CD4-positive, alpha-beta T cell treated with Interleukin-15 for 4 hours (primary cell): ENCODE measurements around the gene PDE8B.
A peak's percentile ranks its signal among the peaks of the same experiment; 100 is the strongest.
"Not testable (repeated sequence)": the region's sequence is repeated elsewhere in the genome, so short reads cannot be mapped to it uniquely, and the experiment has no call there.

Experiments
- DNase-seq: peaks from one replicate; pipeline ENCODE4 v3.0.0-alpha.2; 2020; ENCODE audit warnings: low spot score

PDE8B gene

DNA sequence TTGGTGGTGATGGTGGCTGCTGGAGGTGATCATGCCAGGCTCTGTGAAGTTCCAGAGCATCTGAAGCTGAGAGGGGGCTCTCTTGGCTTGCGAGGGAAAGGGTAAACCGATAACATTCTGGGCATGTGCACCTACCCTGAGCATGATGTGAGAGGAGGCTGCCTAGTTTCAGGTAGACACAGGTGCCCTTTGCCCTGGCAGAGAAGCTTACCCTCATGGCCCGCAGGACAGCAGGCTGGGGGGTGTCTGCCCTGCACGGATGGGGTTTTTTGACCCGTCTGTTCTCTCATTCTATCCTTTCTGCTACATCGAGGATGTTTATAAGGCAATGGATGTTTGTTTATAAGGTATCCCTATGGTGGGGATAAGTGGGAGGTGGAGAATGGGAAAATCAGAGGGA lies 148.8 kb downstream of the PDE8B start:
- no peak for DNase-seq

DNA sequence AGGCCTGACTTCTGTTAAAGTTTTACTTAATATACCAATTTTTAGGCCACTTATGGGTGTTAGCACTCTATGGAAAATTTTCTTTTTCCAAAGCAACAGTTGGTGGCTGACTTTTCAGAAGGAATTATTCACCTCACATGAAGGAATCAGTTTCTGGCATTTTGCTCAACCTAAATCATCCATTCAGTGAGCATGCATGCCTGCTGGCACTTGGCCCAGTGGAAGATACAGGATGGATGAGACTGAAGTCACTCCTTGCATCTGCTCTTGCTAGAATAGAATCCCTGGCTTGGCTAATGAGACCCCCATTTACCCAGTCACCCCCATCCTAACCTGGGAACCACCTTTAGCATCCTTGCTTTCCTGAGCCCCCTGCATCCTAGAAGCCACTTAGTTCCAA lies 149.9 kb downstream of the PDE8B start:
- DNase-seq: no peak

DNA sequence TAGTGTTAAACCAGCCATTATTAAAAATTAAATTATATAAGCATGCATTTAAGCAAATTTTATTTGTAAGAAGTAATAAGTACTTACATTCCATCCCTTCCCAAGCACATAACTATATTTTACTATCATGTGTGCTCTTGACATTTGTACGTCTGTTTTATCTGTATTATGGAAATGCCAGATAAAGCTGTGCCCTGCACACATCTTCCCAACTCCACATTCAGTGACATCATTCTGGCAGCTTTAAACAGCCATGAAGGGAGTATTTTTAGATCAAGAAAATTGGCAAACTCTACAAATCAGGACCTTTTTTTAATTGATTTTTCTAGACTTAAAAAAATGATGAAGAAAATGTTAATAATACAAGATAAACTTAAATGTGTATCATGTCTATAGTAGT lies 150.5 kb downstream of the PDE8B start:
- no peak for DNase-seq

DNA sequence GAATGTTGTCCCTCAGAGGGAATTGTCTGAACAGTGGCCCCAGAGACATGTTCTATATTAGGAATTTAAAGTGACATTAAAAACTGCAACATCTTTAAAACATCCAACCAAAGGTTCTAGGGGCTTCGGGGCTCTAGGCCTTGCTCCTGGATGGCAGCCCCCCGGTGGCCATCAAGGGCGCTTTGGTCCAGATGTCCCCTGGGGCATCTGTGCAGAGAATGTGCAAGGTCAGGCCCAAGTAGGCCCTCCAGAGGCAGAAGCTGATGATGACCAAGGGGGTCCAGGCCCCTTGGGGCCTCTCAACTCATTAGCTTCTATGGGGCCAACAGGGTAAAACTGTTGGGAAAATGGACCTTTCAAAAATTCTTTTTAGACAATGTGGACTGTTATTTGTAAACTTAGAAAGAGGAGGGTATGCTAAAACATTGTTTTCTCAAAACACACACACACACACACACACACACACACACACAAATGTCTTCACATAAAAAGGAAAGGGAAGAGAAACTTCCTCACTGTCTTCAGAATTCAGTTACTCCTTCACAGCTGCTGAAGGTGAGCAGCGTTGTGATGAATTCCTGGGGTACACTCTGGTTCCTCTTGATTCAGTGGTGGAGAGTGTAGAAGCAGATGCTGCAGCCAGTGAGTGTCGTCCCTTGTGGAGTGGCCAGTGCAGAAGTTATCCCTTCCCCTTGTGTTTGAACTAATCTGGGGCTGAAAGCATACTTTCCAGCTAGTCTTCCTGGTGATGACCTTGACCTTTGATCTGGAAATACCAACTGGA lies 156.4 kb downstream of the PDE8B start:
- DNase-seq: no peak

DNA sequence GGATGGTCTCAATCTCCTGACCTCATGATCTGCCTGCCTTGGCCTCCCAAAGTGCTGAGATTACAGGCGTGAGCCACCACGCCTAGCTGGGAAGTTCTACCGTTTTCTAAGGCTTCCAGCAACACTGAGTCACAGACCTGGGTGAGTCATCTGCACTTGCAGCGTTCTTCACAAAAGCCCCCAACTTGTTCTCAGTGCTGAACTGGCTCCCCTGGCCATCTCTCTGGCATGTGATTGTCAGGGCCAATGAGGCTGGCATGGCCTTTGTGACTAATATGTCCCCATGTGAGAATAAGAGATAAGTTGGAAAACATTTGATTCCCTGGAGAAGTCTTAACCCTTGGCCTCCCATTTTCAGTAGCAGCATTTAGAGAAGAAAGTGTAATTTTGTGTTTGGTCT lies 157.3 kb downstream of the PDE8B start:
- DNase-seq: no peak

DNA sequence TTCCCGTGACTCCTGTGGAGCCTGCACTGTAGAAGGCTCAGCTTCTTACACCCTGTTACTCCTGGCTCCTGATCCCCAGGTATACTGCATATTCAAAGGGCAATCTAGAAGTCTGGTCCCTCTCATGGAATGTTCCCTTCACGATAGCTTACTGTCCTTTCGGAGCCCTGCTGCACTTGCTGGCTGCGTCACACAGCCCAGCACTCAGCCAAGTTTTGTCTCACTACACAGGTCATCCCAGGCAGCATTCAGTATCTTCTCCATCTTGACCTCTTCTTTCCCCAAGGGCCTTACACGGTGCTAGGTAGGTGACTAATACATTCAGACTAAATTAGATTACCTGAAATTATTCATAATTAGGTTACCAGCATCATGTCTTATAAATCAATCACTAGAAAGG lies 157.9 kb downstream of the PDE8B start:
- no peak for DNase-seq

DNA sequence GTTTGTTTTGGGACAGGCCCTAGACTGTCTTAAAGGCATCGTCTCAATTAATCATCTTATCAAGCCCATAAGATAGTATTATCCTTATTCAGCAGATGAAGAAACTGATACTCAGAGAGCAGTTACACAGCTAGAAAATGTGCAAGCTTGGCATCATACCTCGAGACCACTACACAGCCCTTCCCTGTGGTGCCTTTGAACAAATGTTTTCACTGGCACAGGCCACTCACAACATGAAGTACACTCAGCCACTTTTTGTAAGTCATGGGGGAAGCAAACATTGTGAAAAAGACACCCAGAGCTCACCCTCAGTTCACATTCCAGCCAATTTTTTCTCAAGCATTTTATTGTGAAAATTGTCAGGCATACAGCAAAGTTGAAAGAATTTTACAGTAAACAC lies 159.1 kb downstream of the PDE8B start:
- DNase-seq: no peak

DNA sequence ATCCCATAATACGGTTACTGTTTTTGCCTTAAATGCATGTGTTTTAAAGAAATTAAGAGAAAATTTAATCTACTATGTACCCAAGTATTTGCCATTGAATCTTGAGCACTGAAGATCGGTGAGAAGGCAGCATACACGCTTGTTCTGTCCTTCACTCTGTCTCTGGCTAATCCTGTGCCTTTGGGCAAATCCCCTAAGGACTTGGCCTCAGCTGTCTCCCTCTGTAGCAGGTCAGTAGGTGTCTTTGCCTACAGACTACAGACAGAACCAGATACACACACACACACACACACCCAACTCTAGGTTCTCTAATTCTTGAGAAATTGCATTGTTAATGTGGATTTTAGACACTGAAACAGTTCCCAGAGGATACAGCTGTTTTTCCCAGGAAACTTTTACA lies 164.2 kb downstream of the PDE8B start:
- DNase-seq: no peak

DNA sequence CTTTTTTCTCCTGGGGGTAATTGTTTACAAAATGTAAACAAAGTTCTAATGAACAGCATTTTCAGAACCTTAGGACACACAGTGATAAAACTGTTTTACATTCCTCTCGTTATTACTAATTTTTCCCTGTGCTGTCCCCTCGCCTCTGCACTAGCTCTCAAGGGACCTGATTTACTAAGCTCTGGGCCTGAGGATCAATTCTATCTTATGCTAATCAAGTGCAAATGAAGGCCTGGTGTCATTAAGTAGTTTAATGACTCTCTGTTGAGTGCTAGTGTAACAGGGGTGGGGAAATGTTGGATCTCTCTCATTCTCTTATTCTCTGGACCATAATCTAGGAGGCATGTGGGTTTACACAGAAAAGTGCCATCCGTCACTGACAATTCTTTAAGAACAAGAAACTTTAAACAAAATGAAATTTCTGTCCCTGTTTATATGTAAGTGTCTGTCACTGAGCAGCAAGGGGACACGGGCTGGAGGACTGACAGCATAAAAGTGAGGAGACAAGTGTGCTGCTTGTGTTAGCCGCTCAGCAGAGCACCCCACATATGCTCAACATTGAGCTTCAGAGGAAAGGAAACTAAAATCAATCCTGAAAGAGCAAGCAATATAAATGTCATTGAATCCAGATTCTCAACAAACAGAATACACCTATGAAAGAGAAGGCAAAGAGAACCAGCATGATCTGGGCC lies 166.3 kb downstream of the PDE8B start:
- no peak for DNase-seq

DNA sequence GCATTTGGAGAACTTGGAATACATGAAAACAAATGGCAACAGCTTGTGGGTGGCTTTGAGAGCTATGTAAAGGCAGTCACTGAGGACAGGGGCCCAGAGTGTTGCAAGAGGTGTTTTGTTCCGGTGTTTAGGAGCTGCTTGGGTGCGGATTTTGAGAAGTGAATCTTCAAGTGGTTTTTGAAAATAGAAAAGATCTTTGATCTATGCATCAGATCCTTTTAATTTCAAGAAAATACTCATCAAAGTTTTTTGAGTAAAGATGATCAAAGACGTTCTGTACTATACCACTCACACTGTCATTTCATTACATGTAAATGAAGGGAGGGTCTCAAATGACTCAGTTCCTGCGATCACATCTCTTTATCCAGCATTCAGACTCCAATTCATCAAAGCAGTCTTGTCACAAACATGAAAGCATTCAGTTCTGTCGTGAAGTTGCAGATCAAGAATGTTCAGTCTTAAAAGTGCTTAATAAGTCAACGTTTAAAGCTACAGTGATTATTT lies 169.1 kb downstream of the PDE8B start:
- DNase-seq: peak; percentile 52

DNA sequence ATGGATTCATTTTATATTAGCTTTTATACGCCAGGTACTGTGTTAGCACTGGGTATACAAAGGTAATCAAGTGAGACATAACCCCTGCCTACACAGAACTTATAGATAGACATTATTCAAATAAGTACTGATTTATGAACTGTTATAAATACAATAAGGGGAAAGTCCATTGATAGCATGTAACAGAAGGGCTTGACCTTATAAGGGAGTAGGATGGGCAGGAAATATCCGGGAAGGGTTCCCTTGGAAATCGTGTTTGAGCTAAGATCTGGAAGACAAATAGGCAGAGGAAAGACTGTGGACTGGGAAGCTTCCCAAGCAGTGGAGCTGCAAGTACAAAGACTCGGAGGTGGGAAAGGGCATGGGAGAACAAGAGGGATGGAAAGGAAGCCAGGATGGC lies 170.2 kb downstream of the PDE8B start:
- no peak for DNase-seq

DNA sequence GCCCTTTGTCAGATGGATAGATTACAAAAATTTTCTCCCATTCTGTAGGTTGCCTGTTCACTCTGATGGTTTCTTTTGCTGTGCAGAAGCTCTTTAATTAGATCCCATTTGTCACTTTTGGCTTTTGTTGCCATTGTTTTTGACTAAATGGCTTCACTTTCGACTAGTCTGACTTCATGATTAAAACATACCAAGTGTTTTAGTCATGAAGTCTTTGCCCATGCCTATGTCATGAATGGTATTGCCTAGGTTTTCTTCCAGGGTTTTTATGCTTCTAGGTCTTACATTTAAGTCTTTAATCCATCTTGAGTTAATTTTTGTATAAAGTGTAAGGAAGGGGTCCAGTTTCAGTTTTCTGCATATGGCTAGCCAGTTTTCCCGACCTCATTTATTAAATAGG lies 172.9 kb downstream of the PDE8B start:
- DNase-seq: not testable (repeated sequence)

DNA sequence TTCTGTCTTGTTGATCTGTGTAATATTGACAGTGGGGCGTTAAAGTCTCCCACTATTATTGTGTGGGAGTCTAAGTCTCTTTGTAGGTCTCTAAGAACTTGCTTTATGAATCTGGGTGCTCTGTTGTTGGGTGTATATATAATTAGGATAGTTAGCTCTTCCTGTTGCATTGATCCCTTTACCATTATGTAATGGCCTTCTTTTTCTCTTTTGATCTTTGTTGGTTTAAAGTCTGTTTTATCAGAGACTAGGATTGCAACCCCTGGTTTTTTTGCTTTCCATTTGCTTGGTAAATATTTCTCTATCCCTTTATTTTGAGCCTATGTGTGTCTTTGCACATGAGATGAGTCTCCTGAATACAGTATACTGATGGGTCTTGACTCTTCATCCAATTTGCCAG lies 175.9 kb downstream of the PDE8B start:
- DNase-seq: not testable (repeated sequence)

DNA sequence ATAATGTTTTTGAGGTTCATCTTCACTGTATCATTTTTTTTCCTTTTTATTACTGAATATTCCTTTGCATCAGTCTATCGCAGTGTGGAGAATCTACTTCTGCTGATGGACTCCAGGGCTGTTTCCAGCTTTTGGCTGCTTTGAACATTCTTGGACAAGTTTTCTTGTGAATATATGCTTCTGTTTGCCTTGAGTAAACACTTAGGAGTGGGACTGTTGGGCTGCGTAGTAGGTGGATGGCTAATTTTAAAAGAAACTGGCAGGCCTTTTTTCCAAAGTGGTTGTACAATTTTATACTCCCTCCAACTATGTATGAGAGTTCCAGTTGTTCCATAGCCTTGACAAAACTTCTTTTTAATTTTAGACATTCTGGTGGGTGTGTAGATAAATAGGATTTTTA lies 179.3 kb downstream of the PDE8B start:
- DNase-seq: no peak

DNA sequence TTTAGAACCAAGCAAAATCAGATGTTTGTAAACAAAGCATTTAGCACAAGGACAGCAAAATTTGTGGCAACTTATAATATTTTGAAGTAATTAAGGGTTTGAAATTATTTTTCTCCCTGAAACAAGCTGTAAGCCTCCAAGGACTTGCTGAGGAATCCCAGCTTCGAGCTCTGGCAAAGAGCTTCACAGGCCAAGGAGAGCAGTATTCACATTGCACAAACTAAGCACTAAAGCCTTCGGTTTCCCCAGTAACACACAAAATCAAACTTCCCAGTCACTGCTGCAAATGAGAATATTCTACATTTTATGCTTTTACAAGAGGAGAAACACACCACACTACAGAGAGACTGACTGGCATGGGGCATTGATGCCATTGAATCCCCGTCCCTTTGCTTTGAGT lies 179.7 kb downstream of the PDE8B start:
- DNase-seq: no peak

DNA sequence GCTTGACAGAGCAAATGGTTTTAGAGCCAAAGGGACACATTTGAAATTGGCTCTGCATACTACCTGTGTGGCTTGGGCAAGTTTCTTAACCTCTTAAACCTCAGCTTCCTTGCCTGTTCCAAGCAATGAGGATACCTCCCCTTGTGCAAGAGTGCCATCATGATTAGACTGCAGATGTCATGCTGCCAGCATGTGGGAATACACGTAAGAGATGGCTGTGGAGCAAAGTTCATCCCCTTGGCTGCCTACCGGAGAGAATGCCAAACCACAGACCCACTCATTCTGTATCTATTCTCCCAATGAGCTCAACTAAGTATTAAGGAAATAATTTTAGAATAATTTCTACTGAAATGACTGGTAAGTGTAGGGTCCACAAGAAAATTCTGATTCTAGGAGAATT lies 180.3 kb downstream of the PDE8B start:
- no peak for DNase-seq

DNA sequence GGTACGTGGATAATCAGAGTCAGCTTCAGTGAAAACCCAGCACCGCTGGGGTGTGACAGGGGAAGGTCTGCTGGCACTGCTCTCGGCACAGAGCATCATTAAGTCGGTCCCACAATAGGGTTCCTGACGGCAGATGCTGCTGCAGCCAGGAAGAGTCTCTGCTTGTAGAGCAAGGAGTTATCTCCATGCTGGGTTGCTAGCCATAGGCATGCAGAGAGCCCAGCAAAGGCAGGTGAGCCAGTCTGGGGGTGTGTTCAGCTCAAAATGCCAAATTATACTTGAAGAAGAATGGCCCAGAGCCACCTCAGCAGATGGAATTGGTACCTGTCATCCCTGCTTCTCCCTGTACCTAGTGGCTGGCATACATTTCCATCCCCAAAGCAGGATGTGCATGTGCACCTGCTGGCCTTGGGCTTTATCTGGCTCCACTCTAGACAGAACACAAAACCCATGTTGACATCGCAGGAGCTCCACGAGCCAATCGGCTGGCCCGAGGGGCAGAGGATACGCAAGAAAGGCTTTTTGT lies 180.8 kb downstream of the PDE8B start:
- no peak for DNase-seq

DNA sequence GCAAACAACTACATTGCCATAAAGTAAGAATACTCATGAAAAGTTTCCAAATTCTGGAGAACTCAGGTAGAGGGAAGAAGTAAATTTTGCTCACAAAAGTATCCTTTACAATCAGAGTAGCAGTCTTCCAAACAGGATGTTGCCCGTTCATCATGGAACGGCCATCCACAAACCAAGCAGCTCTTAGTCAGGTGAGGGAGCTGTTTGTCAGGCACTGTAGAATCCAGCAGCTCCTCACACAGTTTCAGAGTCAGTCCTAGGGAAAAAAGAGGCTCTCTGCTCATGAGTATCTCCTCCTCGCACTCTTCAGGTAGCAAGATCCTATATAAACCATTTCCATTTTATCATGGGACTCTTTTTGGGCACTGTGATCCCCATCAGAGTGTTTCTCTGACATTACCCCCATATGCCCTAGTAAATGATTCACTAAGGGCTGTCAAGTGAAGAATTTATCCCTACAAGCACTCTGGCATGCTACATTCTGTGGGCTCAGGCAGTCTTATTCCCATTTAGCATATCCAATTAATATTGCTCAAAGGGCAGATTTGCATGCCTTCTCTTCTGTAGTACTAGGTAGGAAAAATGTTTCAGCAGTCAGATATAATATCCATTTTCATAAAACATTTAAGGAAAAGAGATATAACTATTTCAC lies 183.7 kb downstream of the PDE8B start:
- no peak for DNase-seq

DNA sequence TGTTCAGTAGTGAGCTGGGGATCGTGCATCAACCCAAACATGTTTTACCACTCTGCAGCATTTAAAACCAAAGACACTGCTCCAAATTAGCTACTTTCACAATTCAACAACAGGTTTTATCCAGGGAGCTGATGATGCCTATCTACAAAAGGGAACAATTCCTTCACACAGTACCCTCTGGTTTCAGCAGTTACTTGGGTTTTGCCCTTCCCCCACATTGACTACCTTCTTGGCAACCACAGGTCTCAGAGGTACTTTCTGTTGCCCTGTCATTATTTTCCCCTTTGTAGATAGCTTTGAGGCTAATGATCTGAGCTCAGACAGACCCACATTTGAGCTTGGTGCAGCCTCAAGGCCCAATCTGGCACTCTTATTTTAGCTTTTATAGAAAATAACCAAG lies 185.5 kb downstream of the PDE8B start:
- no peak for DNase-seq

DNA sequence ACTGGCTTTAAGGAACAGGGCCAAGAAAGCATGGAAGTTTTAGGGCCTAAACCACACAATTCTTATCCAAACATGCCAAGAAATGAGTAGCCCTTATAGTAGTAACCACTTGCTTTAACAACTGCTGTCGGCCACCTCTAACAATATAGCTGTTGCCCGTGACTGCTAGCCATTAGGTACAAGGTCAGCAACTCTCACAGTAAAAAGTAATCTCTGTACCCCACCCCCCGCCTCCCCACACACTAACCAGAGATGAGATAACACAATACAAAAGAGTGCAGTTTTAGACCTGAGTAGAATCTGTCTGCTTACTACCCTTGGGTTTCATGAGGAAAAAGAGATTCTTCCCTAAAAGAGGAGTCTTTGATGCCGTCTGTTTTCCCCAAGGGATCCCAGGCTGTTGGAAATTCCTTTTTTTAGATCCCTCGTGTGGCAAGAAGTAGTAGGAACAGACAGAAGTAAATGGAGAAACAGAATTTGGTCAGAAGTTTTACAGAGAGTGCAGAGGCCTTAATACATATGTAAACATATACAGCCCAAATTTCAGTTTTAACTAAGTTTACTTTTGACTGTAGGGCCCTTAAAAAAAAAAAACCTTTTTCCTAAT lies 187.3 kb downstream of the PDE8B start:
- DNase-seq: no peak

DNA sequence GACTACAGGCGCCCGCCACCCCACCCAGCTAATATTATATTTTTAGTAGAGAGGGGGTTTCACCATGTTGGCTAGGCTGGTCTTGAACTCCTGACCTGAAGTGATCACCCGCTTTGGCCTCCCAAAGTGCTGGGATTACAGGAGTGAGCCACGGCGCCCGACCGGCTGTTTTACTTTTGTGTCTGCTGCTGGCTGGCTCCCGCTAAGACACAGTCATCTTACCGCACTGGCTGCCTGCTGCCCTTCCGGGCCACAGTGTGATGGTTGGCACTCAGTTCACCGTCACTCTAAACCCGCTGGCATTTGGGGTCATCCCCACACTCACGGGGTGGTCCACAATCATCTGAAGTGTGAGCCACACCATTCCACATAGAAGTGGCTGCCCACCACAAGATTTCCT lies 188.0 kb downstream of the PDE8B start:
- no peak for DNase-seq

DNA sequence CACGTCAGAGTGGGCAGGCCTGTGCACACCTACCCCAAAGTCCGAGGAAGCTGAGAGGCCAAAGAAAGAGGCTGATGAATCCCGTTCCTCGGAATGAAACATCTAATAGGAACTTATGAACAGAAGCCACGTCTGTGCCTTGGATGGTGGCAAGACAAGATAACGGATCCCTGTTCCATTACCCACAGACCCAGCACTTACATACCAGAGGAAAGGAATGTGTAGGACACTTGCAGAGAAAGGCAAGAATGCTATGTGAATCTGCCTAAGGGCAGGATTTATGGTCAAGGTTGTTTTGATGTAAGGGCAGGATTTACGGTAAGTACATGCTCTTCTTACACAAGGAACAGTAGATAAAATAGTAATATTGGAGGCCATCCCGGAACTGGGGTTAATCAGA lies 188.4 kb downstream of the PDE8B start:
- DNase-seq: no peak

DNA sequence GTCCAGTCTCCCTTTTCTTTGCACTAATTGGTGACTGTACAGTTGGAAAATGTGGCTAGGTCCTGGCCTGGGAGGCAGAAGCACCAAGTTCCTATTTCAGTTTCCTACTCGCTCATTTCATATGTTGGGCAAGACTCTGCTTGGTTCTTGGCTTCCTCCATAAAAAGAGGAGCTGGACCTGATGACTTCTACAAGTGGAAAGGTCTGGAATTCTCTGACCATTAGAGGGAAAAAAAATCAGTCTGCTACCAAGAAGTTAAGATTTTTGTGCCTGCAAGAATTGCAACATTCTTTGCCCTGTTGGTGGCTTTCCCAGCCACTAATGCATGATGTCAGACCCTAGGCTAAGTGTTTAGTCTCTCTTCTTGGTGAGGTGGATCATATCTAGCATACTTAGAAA lies 190.2 kb downstream of the PDE8B start:
- DNase-seq: no peak
